HEK293 (cell line): ENCODE measurements around the gene FBXO42.

Experiments
- CTCF ChIA-PET: fragments of 350-600 bp; formaldehyde crosslinking; extraction: SDS; loops from one replicate; lab custom pipeline; 2021; ENCODE audit warnings: antibody characterized with exemption; lab: Yijun Ruan, JAX
- POLR2A ChIA-PET: fragments of 300-600 bp; formaldehyde crosslinking; extraction: SDS; loops from one replicate; lab custom pipeline; 2020; ENCODE audit warnings: antibody characterized with exemption, inconsistent platforms; lab: Yijun Ruan, JAX
- H3K27ac ChIP-seq: fragments of 200-500 bp; sonication (Bioruptor generic); 2 replicates; pipeline ENCODE4 v1.5.1; 2014; ENCODE audit warnings: low read depth, low read length, control low read depth, inconsistent platforms; ENCODE audit errors: extremely low read depth
- H3K36me3 ChIP-seq, 2 experiments: fragments of 200-500 bp in 1 of 2; sonication (Bioruptor generic) in 1 of 2; 1 replicate in 1 of 2; 2 replicates in 1 of 2; pipeline ENCODE4 v1.5.1; 2014 to 2017; ENCODE audit warnings: inconsistent platforms in 2 of 2, low read length in 2 of 2; ENCODE audit not compliant: control insufficient read depth in 2 of 2, insufficient read depth in 1 of 2
- H3K4me1 ChIP-seq: fragments of 200-500 bp; sonication (Bioruptor generic); 2 replicates; pipeline ENCODE4 v1.5.1; 2014; ENCODE audit warnings: mild to moderate bottlenecking, low read length, inconsistent platforms; ENCODE audit not compliant: control insufficient read depth, insufficient read depth
- H3K4me3 ChIP-seq: 2 replicates; pipeline ENCODE4 v1.5.1; 2011; ENCODE audit warnings: low read depth, mild to moderate bottlenecking, control low read depth, low read length, moderate library complexity
- H3K9me3 ChIP-seq: fragments of 200-500 bp; sonication (Bioruptor generic); 2 replicates; pipeline ENCODE4 v1.5.1; 2014; ENCODE audit warnings: low read depth, low read length, inconsistent platforms; ENCODE audit not compliant: control insufficient read depth, insufficient read depth
- YY2 ChIP-seq: fragments of 450-650 bp; formaldehyde crosslinking; IDR thresholded peaks from 2 replicates; pipeline ENCODE4 v1.5.1; 2016; ENCODE audit warnings: missing biosample characterization, missing genetic modification characterization
- ZBTB48 ChIP-seq: fragments of 450-650 bp; formaldehyde crosslinking; IDR thresholded peaks from 2 replicates; pipeline ENCODE4 v1.5.1; 2016; ENCODE audit warnings: missing biosample characterization, missing genetic modification characterization
- ZNF274 ChIP-seq, 2 experiments: fragments of 200-500 bp in 1 of 2; fragments of 450-650 bp in 1 of 2; sonication (Bioruptor generic) in 1 of 2; formaldehyde crosslinking in 1 of 2; IDR thresholded peaks; 2 replicates each; pipeline versions ENCODE4 v1.5.1 to v1.6.1; 2014 to 2016; ENCODE audit warnings: borderline replicate concordance in 1 of 2, inconsistent platforms in 1 of 2, low read length in 1 of 2, missing biosample characterization in 1 of 2, missing genetic modification characterization in 1 of 2
- ZNF292 ChIP-seq: fragments of 450-650 bp; formaldehyde crosslinking; IDR thresholded peaks from 2 replicates; pipeline ENCODE4 v1.5.1; 2016; ENCODE audit warnings: low read depth, missing biosample characterization, missing genetic modification characterization, borderline replicate concordance
- ZNF580 ChIP-seq: fragments of 450-650 bp; formaldehyde crosslinking; IDR thresholded peaks from 2 replicates; pipeline ENCODE4 v1.5.1; 2016; ENCODE audit warnings: missing biosample characterization, missing genetic modification characterization
- ZNF600 ChIP-seq: fragments of 450-650 bp; formaldehyde crosslinking; IDR thresholded peaks from 2 replicates; pipeline ENCODE4 v1.5.1; 2016; ENCODE audit warnings: missing biosample characterization, missing genetic modification characterization
- ZNF624 ChIP-seq: fragments of 450-650 bp; formaldehyde crosslinking; IDR thresholded peaks from 2 replicates; pipeline ENCODE4 v1.5.1; 2017; ENCODE audit warnings: missing biosample characterization, missing genetic modification characterization
- ZNF626 ChIP-seq: fragments of 450-650 bp; sonication (Bioruptor Pico); formaldehyde crosslinking; IDR thresholded peaks from 2 replicates; pipeline ENCODE4 v1.5.1; 2018; ENCODE audit warnings: missing biosample characterization, missing genetic modification characterization, inconsistent platforms
- ZNF660 ChIP-seq: fragments of 450-650 bp; IDR thresholded peaks from 2 replicates; pipeline ENCODE4 v1.5.1; 2018; ENCODE audit warnings: missing biosample characterization, mild to moderate bottlenecking, missing genetic modification characterization
- ZNF664 ChIP-seq: fragments of 450-650 bp; formaldehyde crosslinking; IDR thresholded peaks from 2 replicates; pipeline ENCODE4 v1.5.1; 2016; ENCODE audit warnings: missing biosample characterization, missing genetic modification characterization
- ZNF776 ChIP-seq: fragments of 450-650 bp; formaldehyde crosslinking; IDR thresholded peaks from 2 replicates; pipeline ENCODE4 v1.5.0; 2017; ENCODE audit warnings: missing biosample characterization, missing genetic modification characterization, borderline replicate concordance
- ZSCAN30 ChIP-seq: fragments of 450-650 bp; IDR thresholded peaks from 2 replicates; pipeline ENCODE4 v1.5.1; 2018; ENCODE audit warnings: missing biosample characterization, mild to moderate bottlenecking, missing genetic modification characterization, moderate library complexity
- TF ChIP-seq, protein P1 (sequence below): fragments of 450-650 bp; formaldehyde crosslinking; IDR thresholded peaks from 2 replicates; pipeline ENCODE4 v1.5.1; 2016; ENCODE audit warnings: missing biosample characterization, missing genetic modification characterization, low read depth
- TF ChIP-seq, protein P2 (sequence below): fragments of 450-650 bp; formaldehyde crosslinking; IDR thresholded peaks from 2 replicates; pipeline ENCODE4 v1.5.1; 2017; ENCODE audit warnings: missing biosample characterization, missing genetic modification characterization
- TF ChIP-seq, protein P3 (sequence below): fragments of 450-650 bp; formaldehyde crosslinking; IDR thresholded peaks from 2 replicates; pipeline ENCODE4 v1.5.1; 2016; ENCODE audit warnings: missing biosample characterization, missing genetic modification characterization
- TF ChIP-seq, protein P4 (sequence below): fragments of 450-650 bp; formaldehyde crosslinking; IDR thresholded peaks from 2 replicates; pipeline ENCODE4 v1.5.1; 2016; ENCODE audit warnings: missing biosample characterization, missing genetic modification characterization
- TF ChIP-seq, protein P5 (sequence below): fragments of 450-650 bp; formaldehyde crosslinking; IDR thresholded peaks from 2 replicates; pipeline ENCODE4 v1.5.1; 2017; ENCODE audit warnings: missing biosample characterization, mild to moderate bottlenecking, missing genetic modification characterization, moderate library complexity
- TF ChIP-seq, protein P6 (sequence below): fragments of 450-650 bp; formaldehyde crosslinking; IDR thresholded peaks from 2 replicates; pipeline ENCODE4 v1.5.1; 2017; ENCODE audit warnings: missing biosample characterization, missing genetic modification characterization

FBXO42 gene

DNA sequence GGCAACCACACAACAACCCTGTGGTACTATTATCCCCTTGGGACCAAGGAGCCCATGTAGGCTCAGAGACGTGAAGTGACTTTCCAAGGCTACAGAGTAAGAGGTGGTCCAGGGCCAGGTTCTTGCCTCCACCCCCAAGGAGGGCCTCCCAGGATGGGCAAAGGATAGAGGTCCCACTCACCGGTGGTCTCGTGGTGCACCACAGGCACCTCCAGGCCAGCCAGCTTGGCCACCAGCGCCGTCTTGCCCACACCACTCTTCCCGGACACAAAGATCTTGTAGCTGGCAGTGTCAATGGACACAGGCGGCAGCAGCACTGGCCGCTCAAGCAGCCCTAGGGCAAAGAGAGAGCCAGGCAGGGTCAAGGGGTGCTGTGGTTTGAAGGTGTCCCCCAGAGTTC lies 118.8 kb downstream of the FBXO42 start (continued):
- TF ChIP-seq, protein P1, sequence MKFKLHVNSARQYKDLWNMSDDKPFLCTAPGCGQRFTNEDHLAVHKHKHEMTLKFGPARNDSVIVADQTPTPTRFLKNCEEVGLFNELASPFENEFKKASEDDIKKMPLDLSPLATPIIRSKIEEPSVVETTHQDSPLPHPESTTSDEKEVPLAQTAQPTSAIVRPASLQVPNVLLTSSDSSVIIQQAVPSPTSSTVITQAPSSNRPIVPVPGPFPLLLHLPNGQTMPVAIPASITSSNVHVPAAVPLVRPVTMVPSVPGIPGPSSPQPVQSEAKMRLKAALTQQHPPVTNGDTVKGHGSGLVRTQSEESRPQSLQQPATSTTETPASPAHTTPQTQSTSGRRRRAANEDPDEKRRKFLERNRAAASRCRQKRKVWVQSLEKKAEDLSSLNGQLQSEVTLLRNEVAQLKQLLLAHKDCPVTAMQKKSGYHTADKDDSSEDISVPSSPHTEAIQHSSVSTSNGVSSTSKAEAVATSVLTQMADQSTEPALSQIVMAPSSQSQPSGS (tag by site-specific recombination): no peak
- no peak for TF ChIP-seq ZNF660 (tag by site-specific recombination)
- TF ChIP-seq ZSCAN30 (tag by site-specific recombination): no peak

GRCh38 chr1:16232316-16232710 lies 120.0 kb downstream of the FBXO42 start:
- POLR2A ChIA-PET: interaction anchor here (0.8 kb wide), 1 partner anchor 131 kb away, joined by 3 read pairs; no protein-coding TSS in a partner anchor
- CTCF ChIA-PET: no interaction called here

More at GRCh38 chr1:16232316-16232710, 120.0 kb downstream of the FBXO42 start:
- peaks cover 0 to 25% of the 10 kb centered on the region in 2 experiments; a peak in 1 of 3 replicates for H3K36me3 ChIP-seq
- 0 out of 2 replicates have a peak, but pooled peaks cover 3% of the 10 kb centered on the region for H3K4me1 ChIP-seq
- TF ChIP-seq ZNF274 (IDR thresholded peaks at IDR 0.05; ENCODE audit: low read length) (no peak), ZNF274 (tag by site-specific recombination; IDR thresholded peaks at IDR 0.05; ENCODE audit: borderline replicate concordance) (no peak), ZNF292 (no peak), ZNF600 (tag by site-specific recombination) (no peak), ZNF776 (tag by site-specific recombination) (no peak), ZNF580 (tag by site-specific recombination) (no peak), ZNF660 (tag by site-specific recombination) (no peak), ZNF626 (tag by site-specific recombination) (no peak), ZNF624 (no peak), ZBTB48 (tag by site-specific recombination) (no peak), ZNF664 (tag by site-specific recombination) (no peak), YY2 (tag by site-specific recombination) (no peak)
- TF ChIP-seq, protein P2, sequence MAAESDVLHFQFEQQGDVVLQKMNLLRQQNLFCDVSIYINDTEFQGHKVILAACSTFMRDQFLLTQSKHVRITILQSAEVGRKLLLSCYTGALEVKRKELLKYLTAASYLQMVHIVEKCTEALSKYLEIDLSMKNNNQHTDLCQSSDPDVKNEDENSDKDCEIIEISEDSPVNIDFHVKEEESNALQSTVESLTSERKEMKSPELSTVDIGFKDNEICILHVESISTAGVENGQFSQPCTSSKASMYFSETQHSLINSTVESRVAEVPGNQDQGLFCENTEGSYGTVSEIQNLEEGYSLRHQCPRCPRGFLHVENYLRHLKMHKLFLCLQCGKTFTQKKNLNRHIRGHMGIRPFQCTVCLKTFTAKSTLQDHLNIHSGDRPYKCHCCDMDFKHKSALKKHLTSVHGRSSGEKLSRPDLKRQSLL: no peak
- TF ChIP-seq, protein P3, sequence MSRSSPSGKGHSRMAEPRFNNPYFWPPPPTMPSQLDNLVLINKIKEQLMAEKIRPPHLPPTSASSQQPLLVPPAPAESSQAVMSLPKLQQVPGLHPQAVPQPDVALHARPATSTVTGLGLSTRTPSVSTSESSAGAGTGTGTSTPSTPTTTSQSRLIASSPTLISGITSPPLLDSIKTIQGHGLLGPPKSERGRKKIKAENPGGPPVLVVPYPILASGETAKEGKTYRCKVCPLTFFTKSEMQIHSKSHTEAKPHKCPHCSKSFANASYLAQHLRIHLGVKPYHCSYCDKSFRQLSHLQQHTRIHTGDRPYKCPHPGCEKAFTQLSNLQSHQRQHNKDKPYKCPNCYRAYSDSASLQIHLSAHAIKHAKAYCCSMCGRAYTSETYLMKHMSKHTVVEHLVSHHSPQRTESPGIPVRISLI (tag by site-specific recombination): no peak
- TF ChIP-seq, protein P4, sequence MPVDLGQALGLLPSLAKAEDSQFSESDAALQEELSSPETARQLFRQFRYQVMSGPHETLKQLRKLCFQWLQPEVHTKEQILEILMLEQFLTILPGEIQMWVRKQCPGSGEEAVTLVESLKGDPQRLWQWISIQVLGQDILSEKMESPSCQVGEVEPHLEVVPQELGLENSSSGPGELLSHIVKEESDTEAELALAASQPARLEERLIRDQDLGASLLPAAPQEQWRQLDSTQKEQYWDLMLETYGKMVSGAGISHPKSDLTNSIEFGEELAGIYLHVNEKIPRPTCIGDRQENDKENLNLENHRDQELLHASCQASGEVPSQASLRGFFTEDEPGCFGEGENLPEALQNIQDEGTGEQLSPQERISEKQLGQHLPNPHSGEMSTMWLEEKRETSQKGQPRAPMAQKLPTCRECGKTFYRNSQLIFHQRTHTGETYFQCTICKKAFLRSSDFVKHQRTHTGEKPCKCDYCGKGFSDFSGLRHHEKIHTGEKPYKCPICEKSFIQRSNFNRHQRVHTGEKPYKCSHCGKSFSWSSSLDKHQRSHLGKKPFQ (tag by site-specific recombination): no peak
- TF ChIP-seq, protein P5, sequence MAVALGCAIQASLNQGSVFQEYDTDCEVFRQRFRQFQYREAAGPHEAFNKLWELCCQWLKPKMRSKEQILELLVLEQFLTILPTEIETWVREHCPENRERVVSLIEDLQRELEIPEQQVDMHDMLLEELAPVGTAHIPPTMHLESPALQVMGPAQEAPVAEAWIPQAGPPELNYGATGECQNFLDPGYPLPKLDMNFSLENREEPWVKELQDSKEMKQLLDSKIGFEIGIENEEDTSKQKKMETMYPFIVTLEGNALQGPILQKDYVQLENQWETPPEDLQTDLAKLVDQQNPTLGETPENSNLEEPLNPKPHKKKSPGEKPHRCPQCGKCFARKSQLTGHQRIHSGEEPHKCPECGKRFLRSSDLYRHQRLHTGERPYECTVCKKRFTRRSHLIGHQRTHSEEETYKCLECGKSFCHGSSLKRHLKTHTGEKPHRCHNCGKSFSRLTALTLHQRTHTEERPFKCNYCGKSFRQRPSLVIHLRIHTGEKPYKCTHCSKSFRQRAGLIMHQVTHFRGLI (tag by site-specific recombination): no peak
- TF ChIP-seq, protein P6, sequence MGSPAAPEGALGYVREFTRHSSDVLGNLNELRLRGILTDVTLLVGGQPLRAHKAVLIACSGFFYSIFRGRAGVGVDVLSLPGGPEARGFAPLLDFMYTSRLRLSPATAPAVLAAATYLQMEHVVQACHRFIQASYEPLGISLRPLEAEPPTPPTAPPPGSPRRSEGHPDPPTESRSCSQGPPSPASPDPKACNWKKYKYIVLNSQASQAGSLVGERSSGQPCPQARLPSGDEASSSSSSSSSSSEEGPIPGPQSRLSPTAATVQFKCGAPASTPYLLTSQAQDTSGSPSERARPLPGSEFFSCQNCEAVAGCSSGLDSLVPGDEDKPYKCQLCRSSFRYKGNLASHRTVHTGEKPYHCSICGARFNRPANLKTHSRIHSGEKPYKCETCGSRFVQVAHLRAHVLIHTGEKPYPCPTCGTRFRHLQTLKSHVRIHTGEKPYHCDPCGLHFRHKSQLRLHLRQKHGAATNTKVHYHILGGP: no peak
- H3K27ac ChIP-seq: no peak overlapping the region
- H3K4me3 ChIP-seq: no peak overlapping the region
- H3K9me3 ChIP-seq: no peaks in the 10 kb centered on the region
